H9 (cell line): Measurements from ENCODE around the gene FCAMR. TPM values are rescaled to one million over a fixed set of nuclear protein-coding genes. Genes with fewer than 3 reads are reported as not detected.

Experiments used
- DNase-seq: peaks from one replicate; pipeline ENCODE4 v3.0.0-alpha.2; 2017
- H2AFZ ChIP-seq: one replicate; pipeline ENCODE4 v1.6.1; 2013; ENCODE audit warnings: mild to moderate bottlenecking, low read length, control low read depth, moderate library complexity
- H2AK5ac ChIP-seq: 2 replicates; pipeline ENCODE4 v1.6.1; 2013; ENCODE audit warnings: low read length, control low read depth, mixed read lengths; ENCODE audit not compliant: insufficient read length
- H2BK120ac ChIP-seq: one replicate; pipeline ENCODE4 v1.6.1; 2013; ENCODE audit warnings: low read depth, mild to moderate bottlenecking, low read length, control low read depth, inconsistent platforms; ENCODE audit not compliant: poor library complexity, severe bottlenecking
- H2BK12ac ChIP-seq: 2 replicates; pipeline ENCODE4 v1.6.1; 2013; ENCODE audit warnings: low read length, control low read depth, mixed read lengths, low read depth; ENCODE audit not compliant: insufficient read length
- H2BK15ac ChIP-seq: 2 replicates; pipeline ENCODE4 v1.6.1; 2013; ENCODE audit warnings: low read depth, low read length, control low read depth
- H2BK20ac ChIP-seq: one replicate; pipeline ENCODE4 v1.6.1; 2013; ENCODE audit warnings: low read depth, mild to moderate bottlenecking, low read length, control low read depth, inconsistent platforms; ENCODE audit not compliant: poor library complexity, severe bottlenecking
- H2BK5ac ChIP-seq: 2 replicates; pipeline ENCODE4 v1.6.1; 2013; ENCODE audit warnings: low read length, control low read depth, mixed read lengths; ENCODE audit not compliant: insufficient read length
- H3K14ac ChIP-seq: 2 replicates; pipeline ENCODE4 v1.6.1; 2013; ENCODE audit warnings: low read length, control low read depth; ENCODE audit not compliant: insufficient read depth
- H3K18ac ChIP-seq: 2 replicates; pipeline ENCODE4 v1.6.1; 2013; ENCODE audit warnings: low read depth, mild to moderate bottlenecking, mixed read lengths, low read length, control low read depth; ENCODE audit not compliant: insufficient read length
- H3K23ac ChIP-seq: 2 replicates; pipeline ENCODE4 v1.6.1; 2013; ENCODE audit warnings: low read length, control low read depth, mixed read lengths, low read depth; ENCODE audit not compliant: insufficient read length
- H3K23me2 ChIP-seq: 2 replicates; pipeline ENCODE4 v1.6.1; 2013; ENCODE audit warnings: low read depth, mild to moderate bottlenecking, mixed read lengths, low read length, control low read depth; ENCODE audit not compliant: insufficient read length, poor library complexity, severe bottlenecking
- H3K27ac ChIP-seq: 2 replicates; pipeline ENCODE4 v1.5.1; 2013; ENCODE audit warnings: low read length, control low read depth, mixed read lengths, low read depth; ENCODE audit not compliant: insufficient read length
- H3K27me3 ChIP-seq: 2 replicates; pipeline ENCODE4 v1.6.1; 2013; ENCODE audit warnings: low read length, control low read depth, inconsistent platforms; ENCODE audit not compliant: insufficient read depth
- H3K4ac ChIP-seq: 2 replicates; pipeline ENCODE4 v1.6.1; 2013; ENCODE audit warnings: low read depth, mild to moderate bottlenecking, control low read depth, inconsistent platforms, low read length, moderate library complexity
- H3K4me1 ChIP-seq: 2 replicates; pipeline ENCODE4 v1.6.1; 2013; ENCODE audit warnings: low read length, control low read depth, inconsistent platforms; ENCODE audit not compliant: insufficient read depth
- H3K4me2 ChIP-seq: 2 replicates; pipeline ENCODE4 v1.6.1; 2013; ENCODE audit warnings: low read length, control low read depth, mixed read lengths; ENCODE audit not compliant: insufficient read length, insufficient read depth
- H3K56ac ChIP-seq: 2 replicates; pipeline ENCODE4 v1.6.1; 2013; ENCODE audit warnings: low read depth, mild to moderate bottlenecking, mixed read lengths, low read length, control low read depth; ENCODE audit not compliant: insufficient read length
- H3K79me1 ChIP-seq: 2 replicates; pipeline ENCODE4 v1.6.1; 2013; ENCODE audit warnings: low read depth, mild to moderate bottlenecking, moderate library complexity, low read length, control low read depth, inconsistent platforms; ENCODE audit not compliant: insufficient read depth, poor library complexity, severe bottlenecking
- H3K79me2 ChIP-seq: 2 replicates; pipeline ENCODE4 v1.6.1; 2013; ENCODE audit warnings: low read length, control low read depth, inconsistent platforms; ENCODE audit not compliant: insufficient read depth
- H3K9ac ChIP-seq: 2 replicates; pipeline ENCODE4 v1.6.1; 2013; ENCODE audit warnings: low read length, control low read depth, mixed read lengths; ENCODE audit not compliant: insufficient read length; ENCODE audit errors: extremely low read depth
- H3K9me3 ChIP-seq: one replicate; pipeline ENCODE4 v1.6.1; 2013; ENCODE audit warnings: low read depth, low read length, inconsistent platforms; ENCODE audit not compliant: control insufficient read depth
- H3T11ph ChIP-seq: one replicate; pipeline ENCODE4 v1.6.1; 2013; ENCODE audit warnings: mild to moderate bottlenecking, low read length, control low read depth, inconsistent platforms
- H4K20me1 ChIP-seq: one replicate; pipeline ENCODE4 v1.6.1; 2013; ENCODE audit not compliant: control insufficient read depth, insufficient read length, insufficient read depth
- H4K5ac ChIP-seq: 2 replicates; pipeline ENCODE4 v1.6.1; 2013; ENCODE audit warnings: low read depth, mild to moderate bottlenecking, mixed read lengths, low read length, control low read depth; ENCODE audit not compliant: insufficient read length
- H4K8ac ChIP-seq: replicated peaks from 2 replicates; pipeline ENCODE4 v1.6.1; 2013; ENCODE audit warnings: low read length, control low read depth, mixed read lengths, low read depth; ENCODE audit not compliant: insufficient read length
- H4K91ac ChIP-seq: 2 replicates; pipeline ENCODE4 v1.6.1; 2013; ENCODE audit warnings: low read depth, mild to moderate bottlenecking, moderate library complexity, mixed read lengths, low read length, control low read depth; ENCODE audit not compliant: insufficient read length
- H3K27ac Mint-ChIP-seq, 3 experiments: 2 replicates in 2 of 3; 3 replicates in 1 of 3; pipeline ENCODE4 v1.8.0; 2020 to 2021; ENCODE audit warnings: mixed read lengths in 3 of 3, mild to moderate bottlenecking in 1 of 3, moderate library complexity in 1 of 3
- H3K27me3 Mint-ChIP-seq: 2 replicates; pipeline ENCODE4 v1.8.0; 2021; ENCODE audit warnings: low read depth, mild to moderate bottlenecking, moderate library complexity, mixed read lengths
- H3K36me3 Mint-ChIP-seq, 3 experiments: 2 replicates in 2 of 3; 3 replicates in 1 of 3; pipeline ENCODE4 v1.8.0; 2020 to 2021; ENCODE audit warnings: low read depth in 3 of 3, mixed read lengths in 3 of 3; ENCODE audit not compliant: insufficient read depth in 1 of 3
- H3K4me1 Mint-ChIP-seq, 2 experiments: 2 replicates each; pipeline ENCODE4 v1.8.0; 2020; ENCODE audit warnings: mixed read lengths in 2 of 2
- H3K4me3 Mint-ChIP-seq, 2 experiments: 2 replicates in 1 of 2; 3 replicates in 1 of 2; pipeline ENCODE4 v1.8.0; 2020 to 2021; ENCODE audit warnings: mild to moderate bottlenecking in 2 of 2, mixed read lengths in 2 of 2, moderate library complexity in 1 of 2
- H3K9me3 Mint-ChIP-seq, 2 experiments: 2 replicates in 1 of 2; 3 replicates in 1 of 2; pipeline ENCODE4 v1.8.0; 2020; ENCODE audit warnings: mild to moderate bottlenecking in 2 of 2, mixed read lengths in 2 of 2, moderate library complexity in 1 of 2
- WGBS: extraction: QIAGEN DNeasy Blood & Tissue Kit; methylation state at CpG from one replicate; pipeline ENCODE4 v1.1.7; 2013; ENCODE audit warnings: missing lambda C conversion rate, low lambda C conversion rate, mixed read lengths; ENCODE audit not compliant: insufficient read length; ENCODE audit errors: extremely low coverage; 5-methylcytosine and 5-hydroxymethylcytosine counted together
- total RNA-seq: library from RNA; stranded (reverse); gene quantifications from 2 replicates; pipeline ENCODE4 v1.2.1, GENCODE V29; 2021
- TF ChIP-seq, protein P1 (sequence below): fragments of 200-600 bp; sonication (generic); conservative IDR thresholded peaks from 3 replicates; pipeline ENCODE4 v1.8.0; 2021; ENCODE audit warnings: antibody characterized with exemption, mild to moderate bottlenecking

The FCAMR gene
- total RNA-seq, 1 experiment from 2014 or later = not detected

DNA sequence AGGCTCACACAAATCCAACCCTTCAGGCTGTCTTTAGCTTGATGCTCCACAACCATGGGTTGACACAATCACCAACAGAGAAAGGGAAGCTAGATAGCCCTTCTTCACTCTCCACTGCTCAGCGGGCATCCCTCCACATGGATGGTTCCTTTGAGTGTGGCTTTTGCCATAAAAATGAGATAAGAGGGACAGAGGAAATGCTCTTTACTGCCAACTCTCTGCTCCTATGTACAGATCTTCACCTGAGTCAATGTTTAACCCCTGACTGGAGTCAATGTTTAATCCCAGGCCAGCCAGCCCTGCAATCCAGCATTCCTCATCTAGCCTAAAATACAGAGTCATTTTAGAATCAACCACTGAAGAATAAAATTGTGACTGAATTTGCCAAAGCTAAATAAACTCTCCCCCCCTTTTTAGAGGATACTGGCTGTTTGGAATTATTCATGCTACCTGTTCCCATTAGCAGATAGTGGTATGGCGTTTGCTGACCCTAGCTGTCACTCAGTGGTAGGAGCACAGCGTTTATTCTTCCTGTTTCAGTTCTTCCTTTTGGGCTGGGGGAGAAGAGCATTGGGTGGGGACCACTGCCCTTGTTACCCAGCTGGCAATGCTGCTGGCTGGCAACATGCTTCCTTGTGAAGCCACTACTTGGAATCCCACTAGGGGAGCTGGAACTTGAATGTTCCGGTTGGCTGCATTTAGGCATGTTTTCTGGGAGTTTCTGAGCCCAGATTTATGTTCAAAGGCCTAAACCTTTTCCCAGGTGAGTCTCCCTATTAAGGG is 18.8 kb downstream of the FCAMR start:
- Mint-ChIP-seq H3K4me1 (peaks cover 0 to 6% of the 10 kb centered on the region in 2 experiments; a peak in 2 of 4 replicates), H3K4me3 (no peak overlapping the region), H3K36me3 (no peaks in the 10 kb centered on the region; a peak in 1 of 7 replicates), H3K9me3 (no peaks in the 10 kb centered on the region), H3K27me3 (peaks cover 19% of the 10 kb centered on the region), H3K27ac (no peak overlapping the region)
- no peak overlapping the region for H3K14ac ChIP-seq
- no CpG with 5 or more reads among the region's 4 CpGs for WGBS
- no peaks in the 10 kb centered on the region for H3K27me3 ChIP-seq
- H3K56ac ChIP-seq = no peak overlapping the region
- no peak overlapping the region for H3T11ph ChIP-seq
- H2BK12ac ChIP-seq = no peak overlapping the region
- H3K9me3 ChIP-seq = no peaks in the 10 kb centered on the region
- H2BK20ac ChIP-seq = no peak overlapping the region
- H3K4ac ChIP-seq = no peak overlapping the region
- TF ChIP-seq, protein P1, sequence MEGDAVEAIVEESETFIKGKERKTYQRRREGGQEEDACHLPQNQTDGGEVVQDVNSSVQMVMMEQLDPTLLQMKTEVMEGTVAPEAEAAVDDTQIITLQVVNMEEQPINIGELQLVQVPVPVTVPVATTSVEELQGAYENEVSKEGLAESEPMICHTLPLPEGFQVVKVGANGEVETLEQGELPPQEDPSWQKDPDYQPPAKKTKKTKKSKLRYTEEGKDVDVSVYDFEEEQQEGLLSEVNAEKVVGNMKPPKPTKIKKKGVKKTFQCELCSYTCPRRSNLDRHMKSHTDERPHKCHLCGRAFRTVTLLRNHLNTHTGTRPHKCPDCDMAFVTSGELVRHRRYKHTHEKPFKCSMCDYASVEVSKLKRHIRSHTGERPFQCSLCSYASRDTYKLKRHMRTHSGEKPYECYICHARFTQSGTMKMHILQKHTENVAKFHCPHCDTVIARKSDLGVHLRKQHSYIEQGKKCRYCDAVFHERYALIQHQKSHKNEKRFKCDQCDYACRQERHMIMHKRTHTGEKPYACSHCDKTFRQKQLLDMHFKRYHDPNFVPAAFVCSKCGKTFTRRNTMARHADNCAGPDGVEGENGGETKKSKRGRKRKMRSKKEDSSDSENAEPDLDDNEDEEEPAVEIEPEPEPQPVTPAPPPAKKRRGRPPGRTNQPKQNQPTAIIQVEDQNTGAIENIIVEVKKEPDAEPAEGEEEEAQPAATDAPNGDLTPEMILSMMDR = no peak
- H3K18ac ChIP-seq = no peak overlapping the region
- H4K8ac ChIP-seq = no peak overlapping the region
- H4K20me1 ChIP-seq = no peaks in the 10 kb centered on the region
- H2BK15ac ChIP-seq = no peak overlapping the region
- H3K23ac ChIP-seq = no peak overlapping the region
- H2BK5ac ChIP-seq = no peak overlapping the region
- no peaks in the 10 kb centered on the region for H3K23me2 ChIP-seq
- no peak for DNase-seq
- no peak overlapping the region for H3K4me2 ChIP-seq
- no peak overlapping the region for H3K9ac ChIP-seq
- no peaks in the 10 kb centered on the region for H3K79me2 ChIP-seq
- H3K79me1 ChIP-seq = no peaks in the 10 kb centered on the region
- H3K4me1 ChIP-seq = no peaks in the 10 kb centered on the region
- H3K27ac ChIP-seq = no peak overlapping the region
- no peak overlapping the region for H2BK120ac ChIP-seq
- H4K5ac ChIP-seq = no peak overlapping the region
- no peak overlapping the region for H2AK5ac ChIP-seq
- H2AFZ ChIP-seq = no peak overlapping the region
- no peak overlapping the region for H4K91ac ChIP-seq
